B cell (primary cell): Measurements from ENCODE around the gene CEMIP2.

Experiments
- EZH2 ChIP-seq: IDR thresholded peaks from 2 replicates; pipeline ENCODE4 v1.6.1; 2012; ENCODE audit warnings: borderline replicate concordance, low read depth, mild to moderate bottlenecking, moderate library complexity, low read length; ENCODE audit not compliant: insufficient read depth, poor library complexity, severe bottlenecking
- TF ChIP-seq, protein P1 (sequence below): fragments of 200-600 bp; IDR thresholded peaks from one replicate; pipeline ENCODE4 v1.8.0; 2022; ENCODE audit warnings: antibody characterized with exemption, mild to moderate bottlenecking

DNA sequence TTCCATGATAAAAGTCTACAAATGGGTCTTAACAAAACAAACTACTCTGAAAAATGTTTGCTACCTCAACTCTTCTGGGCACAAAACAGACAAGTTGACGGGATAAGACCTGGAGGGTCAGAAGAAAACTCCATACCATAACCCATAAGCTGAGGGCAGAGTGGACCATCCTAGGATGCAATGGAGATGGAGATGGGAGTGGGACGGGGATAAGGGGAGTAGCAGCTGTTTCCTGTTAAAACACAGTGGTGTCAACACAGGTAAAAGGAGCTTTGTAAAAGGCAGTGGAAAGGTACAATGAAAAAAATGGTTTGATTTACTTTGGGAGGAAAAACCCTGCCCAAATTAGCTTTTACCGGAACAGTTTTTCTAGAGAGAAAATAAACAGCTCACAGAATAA is 41.6 kb downstream of the CEMIP2 start:
- TF ChIP-seq, protein P1, sequence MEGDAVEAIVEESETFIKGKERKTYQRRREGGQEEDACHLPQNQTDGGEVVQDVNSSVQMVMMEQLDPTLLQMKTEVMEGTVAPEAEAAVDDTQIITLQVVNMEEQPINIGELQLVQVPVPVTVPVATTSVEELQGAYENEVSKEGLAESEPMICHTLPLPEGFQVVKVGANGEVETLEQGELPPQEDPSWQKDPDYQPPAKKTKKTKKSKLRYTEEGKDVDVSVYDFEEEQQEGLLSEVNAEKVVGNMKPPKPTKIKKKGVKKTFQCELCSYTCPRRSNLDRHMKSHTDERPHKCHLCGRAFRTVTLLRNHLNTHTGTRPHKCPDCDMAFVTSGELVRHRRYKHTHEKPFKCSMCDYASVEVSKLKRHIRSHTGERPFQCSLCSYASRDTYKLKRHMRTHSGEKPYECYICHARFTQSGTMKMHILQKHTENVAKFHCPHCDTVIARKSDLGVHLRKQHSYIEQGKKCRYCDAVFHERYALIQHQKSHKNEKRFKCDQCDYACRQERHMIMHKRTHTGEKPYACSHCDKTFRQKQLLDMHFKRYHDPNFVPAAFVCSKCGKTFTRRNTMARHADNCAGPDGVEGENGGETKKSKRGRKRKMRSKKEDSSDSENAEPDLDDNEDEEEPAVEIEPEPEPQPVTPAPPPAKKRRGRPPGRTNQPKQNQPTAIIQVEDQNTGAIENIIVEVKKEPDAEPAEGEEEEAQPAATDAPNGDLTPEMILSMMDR, result no peak
- no peak for TF ChIP-seq EZH2
